GM21381 (cell line): ENCODE measurements around the gene TMPRSS13.
A peak's percentile ranks its signal among the peaks of the same experiment; 100 is the strongest.
"Not testable (repeated sequence)": the region's sequence is repeated elsewhere in the genome, so short reads cannot be mapped to it uniquely, and the experiment has no call there.

Experiments
- ATAC-seq: cut with Tn5 transposase; IDR thresholded peaks from one replicate; pipeline ENCODE4 v1.9.1; 2021; ENCODE audit warnings: mild to moderate bottlenecking, moderate library complexity; ENCODE audit not compliant: unreplicated experiment

TMPRSS13 gene

GRCh38 chr11:117950993-117951961 lies 22.1 kb upstream of the TMPRSS13 start:
- ATAC-seq: no peak

GRCh38 chr11:117950301-117950700 lies 21.1 kb upstream of the TMPRSS13 start:
- ATAC-seq: no peak

- no peak for ATAC-seq
Observed at GRCh38 chr11:117949062-117949461, 19.9 kb upstream of the TMPRSS13 start.

- not testable (repeated sequence) for ATAC-seq
Observed at GRCh38 chr11:117948466-117948865, 19.3 kb upstream of the TMPRSS13 start.

- ATAC-seq: not testable (repeated sequence)
Observed at GRCh38 chr11:117947751-117948150, 18.5 kb upstream of the TMPRSS13 start.

GRCh38 chr11:117946842-117947526 lies 17.8 kb upstream of the TMPRSS13 start:
- ATAC-seq: peak; percentile 50

- ATAC-seq: peak; percentile 6
Observed at GRCh38 chr11:117946156-117946841, 17.1 kb upstream of the TMPRSS13 start.

- ATAC-seq: no peak
Observed at GRCh38 chr11:117945047-117945810, 16.0 kb upstream of the TMPRSS13 start.

GRCh38 chr11:117944554-117944953 lies 15.4 kb upstream of the TMPRSS13 start:
- no peak for ATAC-seq

GRCh38 chr11:117941976-117942654 lies 12.9 kb upstream of the TMPRSS13 start:
- no peak for ATAC-seq

- no peak for ATAC-seq
Observed at GRCh38 chr11:117941163-117941707, 12.0 kb upstream of the TMPRSS13 start.

GRCh38 chr11:117940736-117941135 lies 11.5 kb upstream of the TMPRSS13 start:
- ATAC-seq: no peak

- ATAC-seq: no peak
Observed at GRCh38 chr11:117936973-117937372, 7.8 kb upstream of the TMPRSS13 start.

- ATAC-seq: no peak
Observed at GRCh38 chr11:117934526-117935307, 5.5 kb upstream of the TMPRSS13 start.

- ATAC-seq: no peak
Observed at GRCh38 chr11:117933930-117934329, 4.7 kb upstream of the TMPRSS13 start.

GRCh38 chr11:117933475-117933874 lies 4.3 kb upstream of the TMPRSS13 start:
- ATAC-seq: no peak

- ATAC-seq: no peak
Observed at GRCh38 chr11:117932947-117933346, 3.7 kb upstream of the TMPRSS13 start.

- no peak for ATAC-seq
Observed at GRCh38 chr11:117932426-117932825, 3.2 kb upstream of the TMPRSS13 start.

GRCh38 chr11:117931971-117932370 lies 2.8 kb upstream of the TMPRSS13 start:
- peak; percentile 53 for ATAC-seq
